Peyer's patch (tissue), 4 donors: Measurements from ENCODE around the gene FLVCR2. TPM values are rescaled to one million over a fixed set of nuclear protein-coding genes. Genes with fewer than 3 reads are reported as not detected.

Source experiments
- DNase-seq, 3 donors: peaks; one replicate each; pipeline ENCODE4 v3.0.0-alpha.2; 2017 to 2019
- H3K27ac ChIP-seq, 4 donors: fragments of 200-600 bp; sonication (generic); one replicate each; pipeline ENCODE4 v1.5.1; 2016 to 2019
- H3K27me3 ChIP-seq, 2 donors: fragments of 200-600 bp; sonication (generic); one replicate each; pipeline ENCODE4 v1.5.1; 2019
- H3K36me3 ChIP-seq, 3 donors: fragments of 200-600 bp; sonication (generic); one replicate each; pipeline ENCODE4 v1.5.1; 2016 to 2019
- H3K4me1 ChIP-seq, 4 donors: fragments of 200-600 bp; sonication (generic); one replicate each; pipeline ENCODE4 v1.5.1; 2016 to 2019
- H3K4me3 ChIP-seq, 4 donors: fragments of 200-600 bp; sonication (generic); 1 replicate in 3 of 4; 2 replicates in 1 of 4; pipeline ENCODE4 v1.5.1; 2016 to 2019; ENCODE audit warnings: mild to moderate bottlenecking in 1 of 4
- H3K9me3 ChIP-seq, 4 donors: fragments of 200-600 bp; sonication (generic); one replicate each; pipeline ENCODE4 v1.5.1; 2016 to 2019; ENCODE audit warnings: mild to moderate bottlenecking in 1 of 4
- CTCF ChIP-seq, 6 experiments: fragments of 450-650 bp in 4 of 6; fragments of 200-600 bp in 2 of 6; sonication (generic) in 1 of 6; IDR thresholded peaks; one replicate each; pipeline ENCODE4 v1.5.1; 2017 to 2019; ENCODE audit warnings: antibody characterized with exemption in 6 of 6, mild to moderate bottlenecking in 3 of 6, moderate library complexity in 1 of 6
- POLR2A ChIP-seq, 2 donors: fragments of 450-650 bp; IDR thresholded peaks; one replicate each; pipeline ENCODE4 v1.5.1; 2017; ENCODE audit warnings: antibody characterized with exemption in 2 of 2, mild to moderate bottlenecking in 2 of 2, moderate library complexity in 2 of 2
- total RNA-seq, 4 donors: library from RNA; depleted of rRNA; stranded (reverse); fragments of >200 nt; gene quantifications; one replicate each; pipeline ENCODE4 v1.1.0, GENCODE V29; 2016

The FLVCR2 gene
- total RNA-seq, 4 donors from 2014 or later, result 14.9 to 130 (median 98.8) TPM

GRCh38 chr14:75604979-75605851 is 26.8 kb downstream of the FLVCR2 start:
- no peak overlapping the region for H3K27ac ChIP-seq
- TF ChIP-seq POLR2A (IDR thresholded peaks at IDR 0.05), result no peak
- TF ChIP-seq CTCF (IDR thresholded peaks at IDR 0.05), result no peak
- no peak overlapping the region for H3K4me3 ChIP-seq
- H3K4me1 ChIP-seq, result peaks cover 0 to 6% (median 0%) of the 10 kb centered on the region in 4 donors
- peaks cover 0 to 4% (median 0%) of the 10 kb centered on the region in 3 donors for H3K36me3 ChIP-seq
- H3K9me3 ChIP-seq, result no peaks in the 10 kb centered on the region
- no peak for DNase-seq
- no peaks in the 10 kb centered on the region for H3K27me3 ChIP-seq

- no peak overlapping the region for H3K4me3 ChIP-seq
- no peaks in the 10 kb centered on the region for H3K9me3 ChIP-seq
- H3K27ac ChIP-seq, result no peak overlapping the region
- no peak for DNase-seq
- H3K27me3 ChIP-seq, result no peaks in the 10 kb centered on the region
- H3K36me3 ChIP-seq, result peaks cover 0 to 4% (median 0%) of the 10 kb centered on the region in 3 donors
- TF ChIP-seq CTCF (IDR thresholded peaks at IDR 0.05) (no peak), POLR2A (IDR thresholded peaks at IDR 0.05) (no peak)
- H3K4me1 ChIP-seq, result peaks cover 0 to 12% (median 0%) of the 10 kb centered on the region in 4 donors
Observed at GRCh38 chr14:75605916-75606315, 27.5 kb downstream of the FLVCR2 start.

- H3K9me3 ChIP-seq, result no peaks in the 10 kb centered on the region
- H3K27me3 ChIP-seq, result no peaks in the 10 kb centered on the region
- no peak overlapping the region for H3K4me3 ChIP-seq
- peaks cover 0 to 4% (median 0%) of the 10 kb centered on the region in 3 donors for H3K36me3 ChIP-seq
- H3K4me1 ChIP-seq, result peaks cover 0 to 9% (median 0%) of the 10 kb centered on the region in 4 donors
- H3K27ac ChIP-seq, result no peak overlapping the region
- TF ChIP-seq POLR2A (IDR thresholded peaks at IDR 0.05) (no peak), CTCF (IDR thresholded peaks at IDR 0.05) (no peak)
- no peak for DNase-seq
Observed at GRCh38 chr14:75607044-75607443, 28.6 kb downstream of the FLVCR2 start.

- H3K4me3 ChIP-seq, result no peak overlapping the region
- H3K36me3 ChIP-seq, result peaks cover 0 to 4% (median 0%) of the 10 kb centered on the region in 3 donors
- H3K27me3 ChIP-seq, result no peaks in the 10 kb centered on the region
- no peak for DNase-seq
- peaks cover 0 to 6% (median 0%) of the 10 kb centered on the region in 4 donors for H3K4me1 ChIP-seq
- no peaks in the 10 kb centered on the region for H3K9me3 ChIP-seq
- H3K27ac ChIP-seq, result no peak overlapping the region
- TF ChIP-seq POLR2A (IDR thresholded peaks at IDR 0.05), result no peak
- TF ChIP-seq CTCF (IDR thresholded peaks at IDR 0.05), result no peak
Observed at GRCh38 chr14:75607842-75608640, 29.6 kb downstream of the FLVCR2 start.

- DNase-seq, result no peak
- no peak overlapping the region for H3K27ac ChIP-seq
- H3K9me3 ChIP-seq, result no peaks in the 10 kb centered on the region
- no peak overlapping the region for H3K4me3 ChIP-seq
- peaks cover 0 to 6% (median 0%) of the 10 kb centered on the region in 4 donors for H3K4me1 ChIP-seq
- H3K27me3 ChIP-seq, result no peaks in the 10 kb centered on the region
- TF ChIP-seq POLR2A (IDR thresholded peaks at IDR 0.05) (no peak), CTCF (IDR thresholded peaks at IDR 0.05) (no peak)
- peaks cover 0 to 4% (median 0%) of the 10 kb centered on the region in 3 donors for H3K36me3 ChIP-seq
Observed at GRCh38 chr14:75609116-75609515, 30.7 kb downstream of the FLVCR2 start.
